SK-N-SH treated with all-trans-retinoic acid at 6 μM for 48 hours (cell line): Measurements from ENCODE around the gene PLXND1.

Experiments used
- ARNTL ChIP-seq: fragments of 450-650 bp; formaldehyde crosslinking; IDR thresholded peaks from 2 replicates; pipeline ENCODE4 v1.5.0; 2020; ENCODE audit warnings: low read depth, mild to moderate bottlenecking, moderate library complexity, borderline replicate concordance
- ESRRG ChIP-seq: fragments of 250-450 bp; sonication (Bioruptor Pico); IDR thresholded peaks from 2 replicates; pipeline ENCODE4 v1.6.1; 2021; ENCODE audit warnings: mild to moderate bottlenecking
- GLIS3 ChIP-seq: fragments of 250-450 bp; sonication (Bioruptor Pico); IDR thresholded peaks from 2 replicates; pipeline ENCODE4 v1.5.0; 2020; ENCODE audit warnings: mild to moderate bottlenecking, moderate library complexity
- ISL1 ChIP-seq: fragments of 250-450 bp; sonication (Bioruptor Pico); IDR thresholded peaks from 2 replicates; pipeline ENCODE4 v2.1.2; 2022; ENCODE audit warnings: mild to moderate bottlenecking, moderate library complexity
- PPARA ChIP-seq: fragments of 250-450 bp; sonication (Bioruptor Pico); IDR thresholded peaks from 2 replicates; pipeline ENCODE4 v1.5.0; 2020; ENCODE audit warnings: mild to moderate bottlenecking, borderline replicate concordance
- TOX ChIP-seq: fragments of 250-450 bp; sonication (Bioruptor Pico); IDR thresholded peaks from 2 replicates; pipeline ENCODE4 v1.8.0; 2021; ENCODE audit warnings: mild to moderate bottlenecking, moderate library complexity, borderline replicate concordance
- ZC3H10 ChIP-seq: fragments of 250-450 bp; sonication (Bioruptor Pico); IDR thresholded peaks from 2 replicates; pipeline ENCODE4 v1.5.1; 2021; ENCODE audit warnings: mild to moderate bottlenecking, moderate library complexity
- ZFP3 ChIP-seq: fragments of 250-450 bp; sonication (Bioruptor Pico); IDR thresholded peaks from 2 replicates; pipeline ENCODE4 v1.5.0; 2020; ENCODE audit warnings: mild to moderate bottlenecking, moderate library complexity
- ZFP30 ChIP-seq: fragments of 450-650 bp; formaldehyde crosslinking; IDR thresholded peaks from 2 replicates; pipeline ENCODE4 v1.5.0; 2022; ENCODE audit warnings: mild to moderate bottlenecking, moderate library complexity
- ZNF565 ChIP-seq: fragments of 450-650 bp; formaldehyde crosslinking; conservative IDR thresholded peaks from 2 replicates; pipeline ENCODE4 v1.5.0; 2020; ENCODE audit warnings: low read depth, mild to moderate bottlenecking, moderate library complexity
- ZNF70 ChIP-seq: fragments of 450-650 bp; formaldehyde crosslinking; IDR thresholded peaks from 2 replicates; pipeline ENCODE4 v1.5.0; 2020; ENCODE audit warnings: mild to moderate bottlenecking, moderate library complexity
- TF ChIP-seq, protein P1 (sequence below): fragments of 250-450 bp; sonication (Bioruptor Pico); IDR thresholded peaks from 2 replicates; pipeline ENCODE4 v1.8.0; 2021; ENCODE audit warnings: low read depth, mild to moderate bottlenecking, moderate library complexity, borderline replicate concordance
- TF ChIP-seq, protein P2 (sequence below): fragments of 250-450 bp; sonication (Bioruptor Pico); IDR thresholded peaks from 2 replicates; pipeline ENCODE4 v1.5.1; 2020; ENCODE audit warnings: low read depth, mild to moderate bottlenecking, moderate library complexity

DNA sequence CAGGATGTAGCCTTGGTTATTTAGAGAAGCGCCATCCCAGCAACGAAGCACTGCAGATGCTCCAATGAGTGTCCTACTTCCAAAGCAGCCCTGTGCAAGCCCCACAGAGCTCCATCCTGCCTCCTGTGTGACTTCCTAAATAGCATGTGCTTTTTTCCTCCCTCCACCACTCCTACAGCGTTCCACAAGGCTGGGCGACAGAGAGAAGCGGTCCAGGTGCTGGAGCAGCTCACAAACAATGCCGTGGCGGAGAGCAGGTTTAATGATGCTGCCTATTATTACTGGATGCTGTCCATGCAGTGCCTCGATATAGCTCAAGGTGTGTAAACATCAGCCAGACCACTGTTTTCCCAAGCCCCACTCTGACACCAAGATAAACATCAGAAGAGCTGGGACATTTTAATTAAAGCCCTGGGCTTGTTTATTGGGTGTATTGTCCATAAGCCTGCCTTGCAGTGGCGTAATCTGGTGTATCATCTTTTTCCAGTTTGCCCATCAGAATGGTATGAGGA, 100.2 kb downstream of the PLXND1 start:
- TF ChIP-seq ESRRG (CRISPR knock-in tag) = no peak
- TF ChIP-seq, protein P1, sequence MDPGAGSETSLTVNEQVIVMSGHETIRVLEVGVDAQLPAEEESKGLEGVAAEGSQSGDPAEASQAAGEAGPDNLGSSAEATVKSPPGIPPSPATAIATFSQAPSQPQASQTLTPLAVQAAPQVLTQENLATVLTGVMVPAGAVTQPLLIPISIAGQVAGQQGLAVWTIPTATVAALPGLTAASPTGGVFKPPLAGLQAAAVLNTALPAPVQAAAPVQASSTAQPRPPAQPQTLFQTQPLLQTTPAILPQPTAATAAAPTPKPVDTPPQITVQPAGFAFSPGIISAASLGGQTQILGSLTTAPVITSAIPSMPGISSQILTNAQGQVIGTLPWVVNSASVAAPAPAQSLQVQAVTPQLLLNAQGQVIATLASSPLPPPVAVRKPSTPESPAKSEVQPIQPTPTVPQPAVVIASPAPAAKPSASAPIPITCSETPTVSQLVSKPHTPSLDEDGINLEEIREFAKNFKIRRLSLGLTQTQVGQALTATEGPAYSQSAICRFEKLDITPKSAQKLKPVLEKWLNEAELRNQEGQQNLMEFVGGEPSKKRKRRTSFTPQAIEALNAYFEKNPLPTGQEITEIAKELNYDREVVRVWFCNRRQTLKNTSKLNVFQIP (CRISPR knock-in tag) = no peak
- TF ChIP-seq, protein P2, sequence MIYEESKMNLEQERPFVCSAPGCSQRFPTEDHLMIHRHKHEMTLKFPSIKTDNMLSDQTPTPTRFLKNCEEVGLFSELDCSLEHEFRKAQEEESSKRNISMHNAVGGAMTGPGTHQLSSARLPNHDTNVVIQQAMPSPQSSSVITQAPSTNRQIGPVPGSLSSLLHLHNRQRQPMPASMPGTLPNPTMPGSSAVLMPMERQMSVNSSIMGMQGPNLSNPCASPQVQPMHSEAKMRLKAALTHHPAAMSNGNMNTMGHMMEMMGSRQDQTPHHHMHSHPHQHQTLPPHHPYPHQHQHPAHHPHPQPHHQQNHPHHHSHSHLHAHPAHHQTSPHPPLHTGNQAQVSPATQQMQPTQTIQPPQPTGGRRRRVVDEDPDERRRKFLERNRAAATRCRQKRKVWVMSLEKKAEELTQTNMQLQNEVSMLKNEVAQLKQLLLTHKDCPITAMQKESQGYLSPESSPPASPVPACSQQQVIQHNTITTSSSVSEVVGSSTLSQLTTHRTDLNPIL (CRISPR knock-in tag) = no peak
- no peak for TF ChIP-seq PPARA (CRISPR knock-in tag)
- no peak for TF ChIP-seq ZFP30
- no peak for TF ChIP-seq TOX (CRISPR knock-in tag)
- no peak for TF ChIP-seq ARNTL (CRISPR knock-in tag)
- TF ChIP-seq ZC3H10 (CRISPR knock-in tag) = no peak
- TF ChIP-seq ZNF565 (CRISPR knock-in tag) = no peak
- TF ChIP-seq ZFP3 = no peak
- no peak for TF ChIP-seq ISL1 (CRISPR knock-in tag)
- no peak for TF ChIP-seq ZNF70 (CRISPR knock-in tag)
- TF ChIP-seq GLIS3 (CRISPR knock-in tag) = no peak
